ENCODE data around the gene TAF4. TPM values are rescaled to one million over a fixed set of nuclear protein-coding genes. Genes with fewer than 3 reads are reported as not detected.

Gene TAF4
- total and polyA plus RNA-seq, 2 donors (not counting 3 experiments of a cell fraction or from before 2014, with no cell fraction given): 6.1 to 19.5 TPM

- TF ChIP-seq GATA2 (IDR thresholded peaks at IDR 0.05; ENCODE audit: insufficient read depth, insufficient read length, low read depth, low read length) (no peak), FOS (IDR thresholded peaks at IDR 0.05; ENCODE audit: borderline replicate concordance, insufficient read depth, low read length) (no peak), EZH2 (IDR thresholded peaks at IDR 0.05; ENCODE audit: borderline replicate concordance, low read depth, low read length, severe bottlenecking) (no peak), MAX (IDR thresholded peaks at IDR 0.05; ENCODE audit: insufficient read depth, insufficient read length) (no peak), POLR2AphosphoS5 (IDR thresholded peaks at IDR 0.05; ENCODE audit: insufficient read depth, low read depth, low read length) (no peak), POLR2A (IDR thresholded peaks at IDR 0.05; ENCODE audit: low read depth, low read length) (no peak), MYC (IDR thresholded peaks at IDR 0.05; ENCODE audit: low read depth, low read length) (no peak), CTCF (IDR thresholded peaks at IDR 0.05; ENCODE audit: extremely low read depth in 1 of 2, insufficient read depth in 1 of 2, low read depth in 1 of 2, low read length in 2 of 2) (no peak)
- H3K27me3 ChIP-seq (ENCODE audit: control insufficient read depth in 2 of 2, insufficient read depth in 2 of 2, low read length in 2 of 2): no peaks in the 10 kb centered on the region
- H3K9me3 ChIP-seq (replicated peaks; ENCODE audit: control insufficient read depth, insufficient read depth, low read length): no peaks in the 10 kb centered on the region
- ChIA-PET POLR2A (no interaction called here), CTCF (no interaction called here)
- no peak overlapping the region for H3K4me2 ChIP-seq (ENCODE audit: insufficient read depth, low read length)
- no peaks in the 10 kb centered on the region for H3K9me1 ChIP-seq (replicated peaks; ENCODE audit: control insufficient read depth, extremely low read depth, insufficient read depth, low read length)
- FAIRE-seq: no peak
- no peak overlapping the region for H2AFZ ChIP-seq (ENCODE audit: low read depth, low read length)
- H3K27ac ChIP-seq (ENCODE audit: insufficient read depth, low read depth, low read length): no peak overlapping the region
- DNase-seq (ENCODE audit: low read depth, low spot score): no peak
- no peaks in the 10 kb centered on the region for H3K79me2 ChIP-seq (ENCODE audit: control insufficient read depth, insufficient read depth, low read length)
- H3K36me3 ChIP-seq (ENCODE audit: control insufficient read depth in 2 of 2, extremely low read depth in 1 of 2, insufficient read depth in 2 of 2, low read length in 2 of 2): peaks cover 5 to 33% of the 10 kb centered on the region in 2 experiments
- no peak overlapping the region for H3K4me3 ChIP-seq (replicated peaks in 1 of 3; ENCODE audit: insufficient read depth in 1 of 3, low read depth in 1 of 3, low read length in 3 of 3)
- no TSS peak for BruUV-seq (replicated peaks)
- dilution Hi-C loops (cut with MboI; ENCODE audit: extremely low pct_ligation_motif_present, low sequenced_read_pairs) (no loop called here), intact Hi-C loops (cut with micrococcal nuclease) (no loop called here)
- no peaks in the 10 kb centered on the region for H4K20me1 ChIP-seq (replicated peaks; ENCODE audit: control insufficient read depth, extremely low read depth, insufficient read depth, low read length)
- H3K4me1 ChIP-seq (ENCODE audit: control insufficient read depth, extremely low read depth, insufficient read depth, low read length): no peaks in the 10 kb centered on the region
- H3K9ac ChIP-seq (replicated peaks; ENCODE audit: extremely low read depth, insufficient read depth, low read length): no peak overlapping the region
These were observed 67.8 kb downstream of the TAF4 start for GRCh38 chr20:61997891-61998290.

Data from endothelial cell of umbilical vein (primary cell).